HFFc6 (cell line): ENCODE data around the gene TMED6. TPM values are rescaled to one million over a fixed set of nuclear protein-coding genes. Genes with fewer than 3 reads are reported as not detected.

Experiments used
- DNase-seq: peaks from one replicate; pipeline ENCODE4 v3.0.0-alpha.2; 2018
- H3K27ac Mint-ChIP-seq: 2 replicates; pipeline ENCODE4 v1.8.0; 2020; ENCODE audit warnings: mild to moderate bottlenecking, mixed read lengths
- H3K27me3 Mint-ChIP-seq: 2 replicates; pipeline ENCODE4 v1.8.0; 2021; ENCODE audit warnings: mild to moderate bottlenecking, moderate library complexity, mixed read lengths; ENCODE audit not compliant: insufficient read depth
- H3K36me3 Mint-ChIP-seq: 2 replicates; pipeline ENCODE4 v1.8.0; 2021; ENCODE audit warnings: low read depth, mixed read lengths
- H3K4me1 Mint-ChIP-seq: 2 replicates; pipeline ENCODE4 v1.8.0; 2020; ENCODE audit warnings: low read depth, mixed read lengths
- H3K4me3 Mint-ChIP-seq: 2 replicates; pipeline ENCODE4 v1.8.0; 2020; ENCODE audit warnings: mild to moderate bottlenecking, moderate library complexity, mixed read lengths
- H3K9me3 Mint-ChIP-seq: 2 replicates; pipeline ENCODE4 v1.8.0; 2020; ENCODE audit warnings: mild to moderate bottlenecking, mixed read lengths
- total RNA-seq, 6 experiments: library from RNA; stranded (reverse); fragmentation: NEBNext Ultra II Directional; extraction: Animal tissue kit (Norgen Biotek cat#: 25700); gene quantifications; 2 replicates in 1 of 6; 3 replicates in 5 of 6; pipeline ENCODE4 v1.2.3, GENCODE V29; 2021
- TF ChIP-seq, protein P1 (sequence below): fragments of 200-600 bp; sonication (generic); IDR thresholded peaks from 2 replicates; pipeline ENCODE4 v1.5.0; 2021; ENCODE audit warnings: antibody characterized with exemption, mild to moderate bottlenecking

TMED6 gene
- total RNA-seq, 6 experiments from 2014 or later, result 0.21 to 0.40 (median 0.26) TPM; not detected in 2

- peaks cover 41% of the 10 kb centered on the region for H3K36me3 Mint-ChIP-seq
- peaks cover 2% of the 10 kb centered on the region; the same call in 1 of the 2 replicates for H3K27me3 Mint-ChIP-seq
- H3K4me1 Mint-ChIP-seq, result peaks cover 12% of the 10 kb centered on the region
- TF ChIP-seq, protein P1, sequence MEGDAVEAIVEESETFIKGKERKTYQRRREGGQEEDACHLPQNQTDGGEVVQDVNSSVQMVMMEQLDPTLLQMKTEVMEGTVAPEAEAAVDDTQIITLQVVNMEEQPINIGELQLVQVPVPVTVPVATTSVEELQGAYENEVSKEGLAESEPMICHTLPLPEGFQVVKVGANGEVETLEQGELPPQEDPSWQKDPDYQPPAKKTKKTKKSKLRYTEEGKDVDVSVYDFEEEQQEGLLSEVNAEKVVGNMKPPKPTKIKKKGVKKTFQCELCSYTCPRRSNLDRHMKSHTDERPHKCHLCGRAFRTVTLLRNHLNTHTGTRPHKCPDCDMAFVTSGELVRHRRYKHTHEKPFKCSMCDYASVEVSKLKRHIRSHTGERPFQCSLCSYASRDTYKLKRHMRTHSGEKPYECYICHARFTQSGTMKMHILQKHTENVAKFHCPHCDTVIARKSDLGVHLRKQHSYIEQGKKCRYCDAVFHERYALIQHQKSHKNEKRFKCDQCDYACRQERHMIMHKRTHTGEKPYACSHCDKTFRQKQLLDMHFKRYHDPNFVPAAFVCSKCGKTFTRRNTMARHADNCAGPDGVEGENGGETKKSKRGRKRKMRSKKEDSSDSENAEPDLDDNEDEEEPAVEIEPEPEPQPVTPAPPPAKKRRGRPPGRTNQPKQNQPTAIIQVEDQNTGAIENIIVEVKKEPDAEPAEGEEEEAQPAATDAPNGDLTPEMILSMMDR, result no peak
- DNase-seq, result no peak
- no peak overlapping the region for H3K4me3 Mint-ChIP-seq
- no peak overlapping the region for H3K27ac Mint-ChIP-seq
- H3K9me3 Mint-ChIP-seq, result no peaks in the 10 kb centered on the region
Observed at GRCh38 chr16:69368866-69369265, 17.3 kb upstream of the TMED6 start.

DNA sequence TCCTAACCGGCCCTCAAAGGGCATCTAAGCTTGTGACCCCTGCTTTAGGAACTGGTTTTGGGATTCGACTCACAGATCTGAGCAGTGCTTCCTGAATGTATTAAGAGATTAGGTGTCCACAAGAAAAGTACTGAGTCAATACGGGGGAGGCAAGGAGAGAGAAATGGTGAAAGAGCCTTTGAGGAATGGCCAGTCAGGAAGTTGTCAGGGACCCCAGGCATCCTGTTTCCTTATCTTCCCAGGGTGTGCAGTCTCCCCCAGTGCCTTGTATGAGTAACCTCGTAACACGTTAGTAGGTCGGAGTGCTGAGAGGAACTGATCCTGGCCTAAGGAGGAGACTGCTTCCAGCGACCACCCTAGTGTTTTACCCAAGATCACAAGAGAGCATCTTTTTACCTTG, 16.4 kb upstream of the TMED6 start:
- H3K9me3 Mint-ChIP-seq, result no peaks in the 10 kb centered on the region
- DNase-seq, result no peak

GRCh38 chr16:69366431-69366830, 14.8 kb upstream of the TMED6 start:
- peaks cover 2% of the 10 kb centered on the region; the same call in 1 of the 2 replicates for H3K27me3 Mint-ChIP-seq
- no peaks in the 10 kb centered on the region for H3K9me3 Mint-ChIP-seq
- no peak overlapping the region for H3K4me3 Mint-ChIP-seq
- no peak overlapping the region for H3K27ac Mint-ChIP-seq
- DNase-seq, result no peak
- peaks cover 41% of the 10 kb centered on the region for H3K36me3 Mint-ChIP-seq
- TF ChIP-seq, protein P1, result no peak
- H3K4me1 Mint-ChIP-seq, result peaks cover 12% of the 10 kb centered on the region

More for the DNA sequence above, 16.4 kb upstream of the TMED6 start:
- Mint-ChIP-seq H3K27me3 (peaks cover 2% of the 10 kb centered on the region; the same call in 1 of the 2 replicates), H3K36me3 (peaks cover 41% of the 10 kb centered on the region), H3K4me1 (peaks cover 12% of the 10 kb centered on the region), H3K27ac (no peak overlapping the region; the same call in 1 of the 2 replicates), H3K4me3 (no peak overlapping the region)
- TF ChIP-seq, protein P1, result no peak

GRCh38 chr16:69365901-69366300, 14.3 kb upstream of the TMED6 start:
- H3K36me3 Mint-ChIP-seq, result peaks cover 40% of the 10 kb centered on the region
- H3K4me1 Mint-ChIP-seq, result peaks cover 12% of the 10 kb centered on the region
- no peak for DNase-seq
- TF ChIP-seq, protein P1, result no peak
- H3K9me3 Mint-ChIP-seq, result no peaks in the 10 kb centered on the region
- H3K4me3 Mint-ChIP-seq, result no peak overlapping the region
- H3K27ac Mint-ChIP-seq, result no peak overlapping the region
- H3K27me3 Mint-ChIP-seq, result peaks cover 2% of the 10 kb centered on the region; the same call in 1 of the 2 replicates

DNA sequence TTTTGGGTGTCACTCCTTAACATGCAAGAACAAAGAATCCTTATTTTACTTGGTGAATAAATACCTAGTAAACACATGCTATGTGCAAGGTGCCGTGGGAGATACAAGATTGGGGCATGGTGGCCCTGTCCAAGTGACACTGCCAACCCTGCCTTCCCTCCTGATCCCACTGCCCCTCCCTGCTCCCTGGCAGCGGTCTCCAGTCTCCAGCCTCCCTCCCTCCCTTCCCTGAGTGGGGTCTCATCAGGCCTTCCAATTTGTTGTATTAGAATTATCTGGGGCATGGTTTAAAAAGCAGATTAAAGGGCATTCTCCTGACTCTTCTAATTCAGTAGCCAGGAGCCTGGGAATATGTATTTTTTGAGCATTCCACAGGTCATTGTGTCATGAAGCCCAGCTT, 12.5 kb upstream of the TMED6 start:
- Mint-ChIP-seq H3K27ac (no peak overlapping the region), H3K9me3 (no peaks in the 10 kb centered on the region), H3K27me3 (peaks cover 2% of the 10 kb centered on the region; the same call in 1 of the 2 replicates), H3K36me3 (peaks cover 26% of the 10 kb centered on the region), H3K4me1 (peaks cover 12% of the 10 kb centered on the region), H3K4me3 (no peak overlapping the region)
- TF ChIP-seq, protein P1, result no peak
- no peak for DNase-seq
